HEK293T (cell line): Measurements from ENCODE around the gene ITGB6.

Experiments
- CTCF ChIA-PET: fragments of 350-600 bp; formaldehyde crosslinking; extraction: SDS; loops from one replicate; lab custom pipeline; 2021; ENCODE audit warnings: antibody characterized with exemption, inconsistent platforms; lab: Yijun Ruan, JAX
- POLR2A ChIA-PET: fragments of 350-600 bp; formaldehyde crosslinking; extraction: SDS; loops from one replicate; lab custom pipeline; 2020; ENCODE audit warnings: antibody characterized with exemption, inconsistent platforms; lab: Yijun Ruan, JAX
- DNase-seq: peaks from one replicate; pipeline ENCODE4 v3.0.0; 2012; ENCODE audit warnings: mixed read lengths; ENCODE audit errors: extremely low spot score
- ARNT ChIP-seq: fragments of 450-650 bp; IDR thresholded peaks from 2 replicates; pipeline ENCODE4 v1.6.1; 2017; ENCODE audit warnings: mild to moderate bottlenecking
- BHLHE40 ChIP-seq: fragments of 450-650 bp; IDR thresholded peaks from 2 replicates; pipeline ENCODE4 v1.6.1; 2016; ENCODE audit warnings: mild to moderate bottlenecking, moderate library complexity, borderline replicate concordance
- CTBP1 ChIP-seq: fragments of 450-650 bp; IDR thresholded peaks from 2 replicates; pipeline ENCODE4 v1.6.1; 2016; ENCODE audit warnings: borderline replicate concordance
- ELF4 ChIP-seq: fragments of 450-650 bp; IDR thresholded peaks from 2 replicates; pipeline ENCODE4 v1.6.1; 2017; ENCODE audit warnings: antibody characterized with exemption
- FOXA1 ChIP-seq: fragments of 450-650 bp; IDR thresholded peaks from 2 replicates; pipeline ENCODE4 v1.6.1; 2016; ENCODE audit warnings: mild to moderate bottlenecking
- FOXK2 ChIP-seq: fragments of 450-650 bp; IDR thresholded peaks from 2 replicates; pipeline ENCODE4 v1.6.1; 2016; ENCODE audit warnings: mild to moderate bottlenecking
- FOXM1 ChIP-seq: fragments of 450-650 bp; IDR thresholded peaks from 2 replicates; pipeline ENCODE4 v1.6.1; 2017; ENCODE audit warnings: mild to moderate bottlenecking, borderline replicate concordance
- HDGF ChIP-seq: fragments of 450-650 bp; IDR thresholded peaks from 2 replicates; pipeline ENCODE4 v1.6.1; 2017; ENCODE audit warnings: antibody characterized with exemption, borderline replicate concordance
- L3MBTL2 ChIP-seq: fragments of 450-650 bp; conservative IDR thresholded peaks from 2 replicates; pipeline ENCODE4 v1.6.1; 2016; ENCODE audit warnings: mild to moderate bottlenecking
- LEF1 ChIP-seq: fragments of 450-650 bp; IDR thresholded peaks from 2 replicates; pipeline ENCODE4 v1.6.1; 2017; ENCODE audit warnings: mild to moderate bottlenecking, borderline replicate concordance
- NFRKB ChIP-seq: fragments of 450-650 bp; IDR thresholded peaks from 2 replicates; pipeline ENCODE4 v1.6.1; 2016; ENCODE audit warnings: mild to moderate bottlenecking, moderate library complexity
- SP1 ChIP-seq: fragments of 450-650 bp; IDR thresholded peaks from 2 replicates; pipeline ENCODE4 v1.6.1; 2017
- SUZ12 ChIP-seq: fragments of 450-650 bp; IDR thresholded peaks from 2 replicates; pipeline ENCODE4 v1.6.1; 2016; ENCODE audit warnings: mild to moderate bottlenecking
- TARDBP ChIP-seq: fragments of 450-650 bp; IDR thresholded peaks from 2 replicates; pipeline ENCODE4 v1.6.1; 2016
- ZNF384 ChIP-seq: fragments of 450-650 bp; IDR thresholded peaks from 2 replicates; pipeline ENCODE4 v1.6.1; 2016
- TF ChIP-seq, protein P1 (sequence below): fragments of 450-650 bp; IDR thresholded peaks from 2 replicates; pipeline ENCODE4 v1.6.1; 2016

Gene ITGB6

GRCh38 chr2:160206436-160206835 is 6.4 kb upstream of the ITGB6 start:
- no peak for DNase-seq
- ChIA-PET CTCF (no interaction called here), POLR2A (no interaction called here)
- TF ChIP-seq LEF1 = no peak

GRCh38 chr2:160205505-160205904 is 5.4 kb upstream of the ITGB6 start:
- ChIA-PET CTCF (no interaction called here), POLR2A (no interaction called here)
- no peak for DNase-seq
- TF ChIP-seq CTBP1 (no peak), BHLHE40 (no peak), FOXK2 (no peak), L3MBTL2 (no peak), ARNT (no peak), HDGF (no peak), LEF1 (no peak), ZNF384 (no peak), ELF4 (no peak), FOXM1 (no peak), SP1 (no peak), NFRKB (no peak), SUZ12 (no peak), FOXA1 (no peak)
- TF ChIP-seq, protein P1, sequence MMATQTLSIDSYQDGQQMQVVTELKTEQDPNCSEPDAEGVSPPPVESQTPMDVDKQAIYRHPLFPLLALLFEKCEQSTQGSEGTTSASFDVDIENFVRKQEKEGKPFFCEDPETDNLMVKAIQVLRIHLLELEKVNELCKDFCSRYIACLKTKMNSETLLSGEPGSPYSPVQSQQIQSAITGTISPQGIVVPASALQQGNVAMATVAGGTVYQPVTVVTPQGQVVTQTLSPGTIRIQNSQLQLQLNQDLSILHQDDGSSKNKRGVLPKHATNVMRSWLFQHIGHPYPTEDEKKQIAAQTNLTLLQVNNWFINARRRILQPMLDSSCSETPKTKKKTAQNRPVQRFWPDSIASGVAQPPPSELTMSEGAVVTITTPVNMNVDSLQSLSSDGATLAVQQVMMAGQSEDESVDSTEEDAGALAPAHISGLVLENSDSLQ = no peak

GRCh38 chr2:160203422-160203821 is 3.4 kb upstream of the ITGB6 start:
- DNase-seq = no peak
- TF ChIP-seq ZNF384 = no peak
- ChIA-PET POLR2A (no interaction called here), CTCF (interaction anchor here (0.6 kb wide), 1 partner anchor 9 kb away, joined by 4 read pairs; no protein-coding TSS in a partner anchor)

GRCh38 chr2:160203007-160203406 is 2.9 kb upstream of the ITGB6 start:
- ChIA-PET POLR2A (no interaction called here), CTCF (interaction anchor here (0.6 kb wide), 1 partner anchor 8 kb away, joined by 4 read pairs; no protein-coding TSS in a partner anchor)
- TF ChIP-seq ELF4 (no peak), FOXM1 (no peak), NFRKB (no peak), SP1 (no peak), CTBP1 (no peak), ZNF384 (no peak), TARDBP (no peak), HDGF (no peak), ARNT (no peak), L3MBTL2 (no peak), BHLHE40 (no peak), FOXA1 (no peak), FOXK2 (no peak)
- TF ChIP-seq, protein P1 = no peak
- DNase-seq = no peak

GRCh38 chr2:160201849-160202539 is 1.9 kb upstream of the ITGB6 start:
- DNase-seq = no peak
- ChIA-PET POLR2A (no interaction called here), CTCF (no interaction called here)
- TF ChIP-seq FOXK2 = no peak
- TF ChIP-seq SP1 = no peak
- TF ChIP-seq ARNT = no peak
- TF ChIP-seq FOXM1 = no peak
- no peak for TF ChIP-seq TARDBP
- no peak for TF ChIP-seq CTBP1
- no peak for TF ChIP-seq ELF4
- TF ChIP-seq SUZ12 = no peak
- no peak for TF ChIP-seq LEF1
- no peak for TF ChIP-seq BHLHE40
- TF ChIP-seq, protein P1 = no peak
- TF ChIP-seq L3MBTL2 = no peak
- no peak for TF ChIP-seq FOXA1
- no peak for TF ChIP-seq NFRKB

- TF ChIP-seq ELF4 = no peak
- TF ChIP-seq SP1 = no peak
- TF ChIP-seq TARDBP = no peak
- TF ChIP-seq NFRKB = no peak
- TF ChIP-seq SUZ12 = no peak
- no peak for TF ChIP-seq FOXA1
- no peak for TF ChIP-seq LEF1
- no peak for TF ChIP-seq HDGF
- no peak for TF ChIP-seq ARNT
- no peak for TF ChIP-seq ZNF384
- TF ChIP-seq CTBP1 = no peak
- no peak for TF ChIP-seq FOXK2
- TF ChIP-seq, protein P1 = no peak
- TF ChIP-seq L3MBTL2 = no peak
- CTCF ChIA-PET = no interaction called here
- no peak for DNase-seq
- POLR2A ChIA-PET = no interaction called here
These were observed 849 bp upstream of the ITGB6 start for GRCh38 chr2:160200921-160201320.
